HG03025 (cell line): ENCODE results near the gene MRM3.
"Not testable (repeated sequence)": the region's sequence is repeated elsewhere in the genome, so short reads cannot be mapped to it uniquely, and the experiment has no call there.

Experiments used
- ATAC-seq: cut with Tn5 transposase; IDR thresholded peaks from one replicate; pipeline ENCODE4 v1.9.1; 2021; ENCODE audit warnings: mild to moderate bottlenecking, moderate library complexity; ENCODE audit not compliant: unreplicated experiment, low FRiP score

The MRM3 gene

GRCh38 chr17:781805-782731, at the start of gene MRM3, which contains the start of gene GLOD4:
TSS of gene MRM3 (plus strand) at chr17:782353. CDS start at chr17:782379, 26 bp downstream.
TSS of gene GLOD4 (minus strand) at chr17:782280. CDS start at chr17:782255, 25 bp downstream.
- ATAC-seq = peak; percentile 71

GRCh38 chr17:732902-733720, 49.0 kb upstream of the MRM3 start:
- ATAC-seq = peak; percentile 30

- no peak for ATAC-seq
Observed at GRCh38 chr17:733743-734142, 48.4 kb upstream of the MRM3 start.

- ATAC-seq = no peak
Observed at GRCh38 chr17:737561-738113, 44.5 kb upstream of the MRM3 start.

- ATAC-seq = no peak
Observed at GRCh38 chr17:740240-741017, 41.7 kb upstream of the MRM3 start.

- ATAC-seq = no peak
Observed at GRCh38 chr17:742147-742793, 39.9 kb upstream of the MRM3 start.

GRCh38 chr17:743139-743538, 39.0 kb upstream of the MRM3 start:
- no peak for ATAC-seq

GRCh38 chr17:744937-745336, 37.2 kb upstream of the MRM3 start:
- ATAC-seq = no peak

GRCh38 chr17:745406-745805, 36.7 kb upstream of the MRM3 start:
- ATAC-seq = no peak

GRCh38 chr17:746181-746580, 36.0 kb upstream of the MRM3 start:
- ATAC-seq = no peak

- no peak for ATAC-seq
Observed at GRCh38 chr17:746783-747629, 35.1 kb upstream of the MRM3 start.

- not testable (repeated sequence) for ATAC-seq
Observed at GRCh38 chr17:748604-749003, 33.5 kb upstream of the MRM3 start.

GRCh38 chr17:749359-749758, 32.8 kb upstream of the MRM3 start:
- ATAC-seq = not testable (repeated sequence)

- ATAC-seq = no peak
Observed at GRCh38 chr17:750431-751037, 31.6 kb upstream of the MRM3 start.

- ATAC-seq = peak; percentile 22
Observed at GRCh38 chr17:751269-752001, 30.7 kb upstream of the MRM3 start.

GRCh38 chr17:752002-752619, 30.0 kb upstream of the MRM3 start, which contains the start of gene GEMIN4:
TSS of gene GEMIN4 (minus strand) at chr17:752264. CDS start at chr17:752142, 122 bp downstream.
- ATAC-seq = peak; percentile 78

GRCh38 chr17:752620-753219, 29.4 kb upstream of the MRM3 start:
- no peak for ATAC-seq
